HepG2 (cell line): ENCODE data around the gene CCDC57. TPM values are rescaled to one million over a fixed set of nuclear protein-coding genes. Genes with fewer than 3 reads are reported as not detected.

Experiments used
- AGO1 ChIP-seq: fragments of 200-400 bp; formaldehyde crosslinking; IDR thresholded peaks from 2 replicates; pipeline ENCODE4 v1.6.1; 2017; ENCODE audit warnings: mild to moderate bottlenecking, low read depth, low read length, moderate library complexity; ENCODE audit not compliant: poor library complexity, severe bottlenecking
- DMAP1 ChIP-seq: IDR thresholded peaks from 2 replicates; pipeline ENCODE4 v1.6.1; 2016
- FOXA3 ChIP-seq: IDR thresholded peaks from 2 replicates; pipeline ENCODE4 v1.6.1; 2016; ENCODE audit warnings: missing genetic modification reagents, missing compliant biosample characterization
- GATA4 ChIP-seq: sonication (generic); IDR thresholded peaks from 2 replicates; pipeline ENCODE4 v1.6.1; 2016; ENCODE audit warnings: antibody characterized with exemption, low read depth, borderline replicate concordance
- GATAD2A ChIP-seq: IDR thresholded peaks from 2 replicates; pipeline ENCODE4 v1.6.1; 2016
- HNRNPUL1 ChIP-seq: fragments of 200-400 bp; formaldehyde crosslinking; IDR thresholded peaks from 2 replicates; pipeline ENCODE4 v1.6.1; 2017; ENCODE audit warnings: low read depth, mild to moderate bottlenecking, low read length, moderate library complexity
- MED8 ChIP-seq: sonication (generic); formaldehyde crosslinking; IDR thresholded peaks from 2 replicates; pipeline ENCODE4 v1.8.1; 2023; ENCODE audit warnings: mild to moderate bottlenecking, missing genetic modification reagents; ENCODE audit not compliant: insufficient replicate concordance
- MEIS2 ChIP-seq: sonication (generic); formaldehyde crosslinking; IDR thresholded peaks from 2 replicates; pipeline ENCODE4 v1.9.0; 2021; ENCODE audit warnings: mild to moderate bottlenecking, missing genetic modification reagents
- SP4 ChIP-seq: sonication (generic); formaldehyde crosslinking; IDR thresholded peaks from 2 replicates; pipeline ENCODE4 v1.8.1; 2023; ENCODE audit warnings: mild to moderate bottlenecking, missing genetic modification reagents
- SUZ12 ChIP-seq: fragments of 150-350 bp; IDR thresholded peaks from 2 replicates; pipeline ENCODE4 v1.6.1; 2014; ENCODE audit warnings: low read depth, low read length
- TBP ChIP-seq: sonication (generic); formaldehyde crosslinking; IDR thresholded peaks from 2 replicates; pipeline ENCODE4 v1.5.0; 2020; ENCODE audit warnings: missing genetic modification reagents
- TOE1 ChIP-seq: sonication (generic); formaldehyde crosslinking; IDR thresholded peaks from 2 replicates; pipeline ENCODE4 v1.4.0; 2020; ENCODE audit warnings: mild to moderate bottlenecking, missing genetic modification reagents
- ZFAT ChIP-seq: sonication (generic); formaldehyde crosslinking; conservative IDR thresholded peaks from 2 replicates; pipeline ENCODE4 v1.8.1; 2023; ENCODE audit warnings: missing genetic modification reagents, inconsistent platforms
- ZFP82 ChIP-seq: sonication (generic); formaldehyde crosslinking; IDR thresholded peaks from 2 replicates; pipeline ENCODE4 v1.5.1; 2020; ENCODE audit warnings: mild to moderate bottlenecking, missing genetic modification reagents, borderline replicate concordance
- ZNF17 ChIP-seq: sonication (generic); formaldehyde crosslinking; IDR thresholded peaks from 2 replicates; pipeline ENCODE4 v1.5.0; 2020; ENCODE audit warnings: mild to moderate bottlenecking, missing genetic modification reagents
- ZNF749 ChIP-seq: sonication (generic); formaldehyde crosslinking; IDR thresholded peaks from 2 replicates; pipeline ENCODE4 v1.8.0; 2022; ENCODE audit warnings: mild to moderate bottlenecking, missing genetic modification reagents, moderate library complexity, borderline replicate concordance
- ZNF776 ChIP-seq: sonication (generic); formaldehyde crosslinking; IDR thresholded peaks from 2 replicates; pipeline ENCODE4 v1.4.0; 2020; ENCODE audit warnings: mild to moderate bottlenecking, missing genetic modification reagents
- ZNF839 ChIP-seq: sonication (generic); formaldehyde crosslinking; IDR thresholded peaks from 2 replicates; pipeline ENCODE4 v1.4.0; 2020; ENCODE audit warnings: missing genetic modification reagents, mild to moderate bottlenecking, borderline replicate concordance
- polyA plus RNA-seq, 8 experiments: library from polyadenylated mRNA; depleted of rRNA in 3 of 8; stranded (reverse) in 7 of 8; unstranded in 1 of 8; fragments of >200 nt; fragmentation: Illumina TruSeq in 4 of 8; extraction: Trizol in 4 of 8; gene quantifications; 2 replicates each; pipeline versions ENCODE4 v1.2.1 to v1.2.3, GENCODE V29; 2011 to 2016; ENCODE audit warnings: low read depth in 4 of 8, missing spikeins in 1 of 8, mixed read lengths in 1 of 8; ENCODE audit not compliant: insufficient read depth in 1 of 8
- total RNA-seq, 5 experiments: library from RNA; depleted of rRNA; stranded (reverse); fragments of >200 nt; fragmentation: Illumina TruSeq; extraction: Trizol; gene quantifications; 2 replicates each; pipeline ENCODE4 v1.2.3, GENCODE V29; 2016; ENCODE audit warnings: low read depth in 1 of 5
- TF ChIP-seq, protein P1 (sequence below): sonication (generic); formaldehyde crosslinking; IDR thresholded peaks from 2 replicates; pipeline ENCODE4 v1.9.0; 2021; ENCODE audit warnings: missing genetic modification reagents, mild to moderate bottlenecking, borderline replicate concordance
- TF ChIP-seq, protein P2 (sequence below): sonication (generic); formaldehyde crosslinking; IDR thresholded peaks from 2 replicates; pipeline ENCODE4; 2020; ENCODE audit warnings: missing genetic modification reagents, mild to moderate bottlenecking, borderline replicate concordance
- TF ChIP-seq, protein P3 (sequence below): sonication (generic); formaldehyde crosslinking; IDR thresholded peaks from 2 replicates; pipeline ENCODE4 v1.5.0; 2020; ENCODE audit warnings: missing genetic modification reagents, mild to moderate bottlenecking, borderline replicate concordance
- TF ChIP-seq, protein P4 (sequence below): sonication (generic); formaldehyde crosslinking; IDR thresholded peaks from 2 replicates; pipeline ENCODE4 v1.5.0; 2020; ENCODE audit warnings: missing genetic modification reagents, mild to moderate bottlenecking, borderline replicate concordance

CCDC57 gene
- total and polyA plus RNA-seq, 2 of the 13 experiments (the other 11 are each of a cell fraction or from before 2014, with no cell fraction given) = 59.3 to 59.9 TPM

DNA sequence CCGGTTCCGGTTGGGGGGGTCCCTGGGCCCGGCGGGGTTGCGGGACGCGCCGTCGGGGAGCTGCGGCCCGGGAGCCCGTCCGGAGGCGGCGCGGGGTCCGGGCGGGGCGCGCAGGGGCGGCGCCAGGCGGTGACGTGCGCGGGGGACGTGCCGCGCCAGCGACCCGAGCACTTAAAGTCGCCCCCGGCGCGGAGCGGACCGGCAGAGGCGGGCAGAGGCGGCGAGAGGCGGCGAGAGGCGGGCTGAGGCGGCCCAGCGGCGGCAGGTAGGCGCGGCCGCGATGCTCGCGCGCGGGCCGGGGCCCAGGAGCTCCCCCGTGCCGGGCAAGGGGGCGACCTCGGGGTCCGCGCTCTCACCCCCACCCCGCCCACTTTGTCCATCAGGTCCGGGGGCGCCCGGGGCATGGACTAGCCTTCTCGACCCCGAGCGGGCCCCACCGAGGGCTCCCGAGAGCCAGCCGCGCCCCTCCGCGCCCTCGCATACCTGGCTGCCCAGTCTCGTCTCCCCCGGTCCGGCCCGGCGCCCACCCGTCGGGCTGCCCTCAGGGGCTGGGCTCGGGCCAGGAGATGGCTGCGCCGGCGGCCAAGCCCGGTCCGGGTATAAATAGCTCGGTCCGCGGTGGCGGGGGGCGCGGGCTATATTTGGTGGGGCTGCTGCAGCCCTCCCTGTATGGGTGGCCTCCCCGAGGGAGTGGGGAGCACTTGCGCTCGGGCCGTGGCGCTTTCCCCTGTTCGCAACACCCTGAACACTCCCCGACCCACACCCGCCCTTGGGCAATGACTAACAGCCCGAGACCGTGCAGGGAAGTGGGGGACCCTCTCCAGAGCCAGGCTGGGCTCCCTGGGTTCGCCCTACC, 16.4 kb upstream of the CCDC57 start, which contains the start of gene SLC16A3 (continued):
- TF ChIP-seq TOE1 (CRISPR knock-in tag) = 0 out of 2 replicates have a peak, but pooled peaks have one; percentile 13
- TF ChIP-seq ZNF749 (CRISPR knock-in tag) = no peak; the same call in 1 of the 2 replicates
- TF ChIP-seq ZFP82 = peak; percentile 44; the same call in 1 of the 2 replicates
- TF ChIP-seq, protein P1, sequence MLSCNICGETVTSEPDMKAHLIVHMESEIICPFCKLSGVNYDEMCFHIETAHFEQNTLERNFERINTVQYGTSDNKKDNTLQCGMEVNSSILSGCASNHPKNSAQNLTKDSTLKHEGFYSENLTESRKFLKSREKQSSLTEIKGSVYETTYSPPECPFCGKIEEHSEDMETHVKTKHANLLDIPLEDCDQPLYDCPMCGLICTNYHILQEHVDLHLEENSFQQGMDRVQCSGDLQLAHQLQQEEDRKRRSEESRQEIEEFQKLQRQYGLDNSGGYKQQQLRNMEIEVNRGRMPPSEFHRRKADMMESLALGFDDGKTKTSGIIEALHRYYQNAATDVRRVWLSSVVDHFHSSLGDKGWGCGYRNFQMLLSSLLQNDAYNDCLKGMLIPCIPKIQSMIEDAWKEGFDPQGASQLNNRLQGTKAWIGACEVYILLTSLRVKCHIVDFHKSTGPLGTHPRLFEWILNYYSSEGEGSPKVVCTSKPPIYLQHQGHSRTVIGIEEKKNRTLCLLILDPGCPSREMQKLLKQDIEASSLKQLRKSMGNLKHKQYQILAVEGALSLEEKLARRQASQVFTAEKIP (CRISPR knock-in tag) = no peak
- TF ChIP-seq ZFAT (CRISPR knock-in tag) = no peak
- TF ChIP-seq HNRNPUL1 = no peak
- TF ChIP-seq FOXA3 (CRISPR knock-in tag) = no peak
- TF ChIP-seq, protein P2, sequence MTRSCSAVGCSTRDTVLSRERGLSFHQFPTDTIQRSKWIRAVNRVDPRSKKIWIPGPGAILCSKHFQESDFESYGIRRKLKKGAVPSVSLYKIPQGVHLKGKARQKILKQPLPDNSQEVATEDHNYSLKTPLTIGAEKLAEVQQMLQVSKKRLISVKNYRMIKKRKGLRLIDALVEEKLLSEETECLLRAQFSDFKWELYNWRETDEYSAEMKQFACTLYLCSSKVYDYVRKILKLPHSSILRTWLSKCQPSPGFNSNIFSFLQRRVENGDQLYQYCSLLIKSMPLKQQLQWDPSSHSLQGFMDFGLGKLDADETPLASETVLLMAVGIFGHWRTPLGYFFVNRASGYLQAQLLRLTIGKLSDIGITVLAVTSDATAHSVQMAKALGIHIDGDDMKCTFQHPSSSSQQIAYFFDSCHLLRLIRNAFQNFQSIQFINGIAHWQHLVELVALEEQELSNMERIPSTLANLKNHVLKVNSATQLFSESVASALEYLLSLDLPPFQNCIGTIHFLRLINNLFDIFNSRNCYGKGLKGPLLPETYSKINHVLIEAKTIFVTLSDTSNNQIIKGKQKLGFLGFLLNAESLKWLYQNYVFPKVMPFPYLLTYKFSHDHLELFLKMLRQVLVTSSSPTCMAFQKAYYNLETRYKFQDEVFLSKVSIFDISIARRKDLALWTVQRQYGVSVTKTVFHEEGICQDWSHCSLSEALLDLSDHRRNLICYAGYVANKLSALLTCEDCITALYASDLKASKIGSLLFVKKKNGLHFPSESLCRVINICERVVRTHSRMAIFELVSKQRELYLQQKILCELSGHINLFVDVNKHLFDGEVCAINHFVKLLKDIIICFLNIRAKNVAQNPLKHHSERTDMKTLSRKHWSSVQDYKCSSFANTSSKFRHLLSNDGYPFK (CRISPR knock-in tag) = no peak
- no peak for TF ChIP-seq ZNF17
- TF ChIP-seq, protein P3, sequence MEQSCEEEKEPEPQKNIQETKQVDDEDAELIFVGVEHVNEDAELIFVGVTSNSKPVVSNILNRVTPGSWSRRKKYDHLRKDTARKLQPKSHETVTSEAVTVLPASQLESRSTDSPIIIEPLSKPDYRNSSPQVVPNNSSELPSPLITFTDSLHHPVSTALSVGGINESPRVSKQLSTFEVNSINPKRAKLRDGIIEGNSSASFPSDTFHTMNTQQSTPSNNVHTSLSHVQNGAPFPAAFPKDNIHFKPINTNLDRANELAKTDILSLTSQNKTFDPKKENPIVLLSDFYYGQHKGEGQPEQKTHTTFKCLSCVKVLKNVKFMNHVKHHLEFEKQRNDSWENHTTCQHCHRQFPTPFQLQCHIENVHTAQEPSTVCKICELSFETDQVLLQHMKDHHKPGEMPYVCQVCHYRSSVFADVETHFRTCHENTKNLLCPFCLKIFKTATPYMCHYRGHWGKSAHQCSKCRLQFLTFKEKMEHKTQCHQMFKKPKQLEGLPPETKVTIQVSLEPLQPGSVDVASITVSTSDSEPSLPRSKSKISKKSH (CRISPR knock-in tag) = no peak
- TF ChIP-seq AGO1 = peak; percentile 26
- TF ChIP-seq, protein P4, sequence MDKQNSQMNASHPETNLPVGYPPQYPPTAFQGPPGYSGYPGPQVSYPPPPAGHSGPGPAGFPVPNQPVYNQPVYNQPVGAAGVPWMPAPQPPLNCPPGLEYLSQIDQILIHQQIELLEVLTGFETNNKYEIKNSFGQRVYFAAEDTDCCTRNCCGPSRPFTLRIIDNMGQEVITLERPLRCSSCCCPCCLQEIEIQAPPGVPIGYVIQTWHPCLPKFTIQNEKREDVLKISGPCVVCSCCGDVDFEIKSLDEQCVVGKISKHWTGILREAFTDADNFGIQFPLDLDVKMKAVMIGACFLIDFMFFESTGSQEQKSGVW (CRISPR knock-in tag) = no peak
- TF ChIP-seq GATAD2A (CRISPR knock-in tag) = no peak
- TF ChIP-seq TBP (CRISPR knock-in tag) = no peak
- TF ChIP-seq ZNF776 = no peak; the same call in none of the 2 replicates
- no peak for TF ChIP-seq MED8
- 0 out of 2 replicates have a peak, but pooled peaks have one; percentile 20 for TF ChIP-seq ZNF839
- no peak for TF ChIP-seq DMAP1 (CRISPR knock-in tag)
- no peak for TF ChIP-seq SUZ12
- peak; percentile 84; the same call in 1 of the 2 replicates for TF ChIP-seq MEIS2 (CRISPR knock-in tag)
- TF ChIP-seq SP4 (CRISPR knock-in tag) = peak; percentile 89
- TF ChIP-seq GATA4 = peak; percentile 84; the same call in 1 of the 2 replicates
